CD4-positive, alpha-beta T cell treated with Interleukin-6 for 4 hours (primary cell): Measurements from ENCODE around the gene ASTN2.
A peak's percentile ranks its signal among the peaks of the same experiment; 100 is the strongest.

Source experiments
- DNase-seq: peaks from one replicate; pipeline ENCODE4 v3.0.0-alpha.2; 2020; ENCODE audit warnings: mixed read lengths

Gene ASTN2

GRCh38 chr9:116544896-116545295 is 870.0 kb downstream of the ASTN2 start:
- no peak for DNase-seq

GRCh38 chr9:116543731-116544400 is 871.0 kb downstream of the ASTN2 start:
- DNase-seq = no peak

GRCh38 chr9:116541402-116541801 is 873.5 kb downstream of the ASTN2 start:
- no peak for DNase-seq

- no peak for DNase-seq
Measured at GRCh38 chr9:116539549-116539948, 875.3 kb downstream of the ASTN2 start.

GRCh38 chr9:116525611-116526010 is 889.2 kb downstream of the ASTN2 start:
- no peak for DNase-seq

- no peak for DNase-seq
Measured at GRCh38 chr9:116524778-116525470, 889.9 kb downstream of the ASTN2 start.

- no peak for DNase-seq
Measured at GRCh38 chr9:116520218-116520617, 894.6 kb downstream of the ASTN2 start.

- DNase-seq = no peak
Measured at GRCh38 chr9:116516456-116516855, 898.4 kb downstream of the ASTN2 start.

- no peak for DNase-seq
Measured at GRCh38 chr9:116515541-116515940, 899.3 kb downstream of the ASTN2 start.

GRCh38 chr9:116506685-116507084 is 908.2 kb downstream of the ASTN2 start:
- DNase-seq = no peak

- DNase-seq = no peak
Measured at GRCh38 chr9:116504893-116505480, 909.9 kb downstream of the ASTN2 start.

- DNase-seq = no peak
Measured at GRCh38 chr9:116504081-116504480, 910.8 kb downstream of the ASTN2 start.

- DNase-seq = no peak
Measured at GRCh38 chr9:116502746-116503145, 912.1 kb downstream of the ASTN2 start.

- no peak for DNase-seq
Measured at GRCh38 chr9:116501871-116502270, 913.0 kb downstream of the ASTN2 start.

GRCh38 chr9:116499986-116500871 is 914.6 kb downstream of the ASTN2 start:
- no peak for DNase-seq

GRCh38 chr9:116499434-116499833 is 915.4 kb downstream of the ASTN2 start:
- DNase-seq = no peak

GRCh38 chr9:116497095-116497890 is 917.6 kb downstream of the ASTN2 start:
- no peak for DNase-seq

- DNase-seq = no peak
Measured at GRCh38 chr9:116496167-116496566, 918.7 kb downstream of the ASTN2 start.

- DNase-seq = no peak
Measured at GRCh38 chr9:116495725-116496124, 919.1 kb downstream of the ASTN2 start.

GRCh38 chr9:116494815-116495634 is 919.8 kb downstream of the ASTN2 start:
- peak; percentile 15 for DNase-seq

- no peak for DNase-seq
Measured at GRCh38 chr9:116493183-116493860, 921.5 kb downstream of the ASTN2 start.
